Upper lobe of left lung (tissue), 4 donors: ENCODE results near the gene C15orf39.

Experiments used
- CTCF ChIP-seq, 6 experiments: fragments of 450-650 bp in 4 of 6; fragments of 200-600 bp in 2 of 6; sonication (generic) in 2 of 6; IDR thresholded peaks; one replicate each; pipeline ENCODE4 v1.5.1; 2016 to 2019; ENCODE audit warnings: antibody characterized with exemption in 6 of 6
- POLR2A ChIP-seq, 4 donors: fragments of 450-650 bp; IDR thresholded peaks; one replicate each; pipeline ENCODE4 v1.5.1; 2016 to 2017; ENCODE audit warnings: antibody characterized with exemption in 4 of 4, mild to moderate bottlenecking in 2 of 4
- POLR2AphosphoS5 ChIP-seq, 2 donors: sonication (generic); formaldehyde crosslinking; IDR thresholded peaks; one replicate each; pipeline ENCODE4 v1.5.1; 2017; ENCODE audit warnings: antibody characterized with exemption in 2 of 2

- TF ChIP-seq POLR2A (IDR thresholded peaks at IDR 0.05) (no peak), CTCF (IDR thresholded peaks at IDR 0.05) (no peak), POLR2AphosphoS5 (IDR thresholded peaks at IDR 0.05) (peak; percentile 46 to 71)
These were observed 30.3 kb upstream of the C15orf39 start for GRCh38 chr15:75171408-75171807.
